H9 (cell line): ENCODE results near the gene PDZD4. TPM values are rescaled to one million over a fixed set of nuclear protein-coding genes. Genes with fewer than 3 reads are reported as not detected.

Experiments used
- DNase-seq: peaks from one replicate; pipeline ENCODE4 v3.0.0-alpha.2; 2017
- H2AFZ ChIP-seq: one replicate; pipeline ENCODE4 v1.6.1; 2013; ENCODE audit warnings: mild to moderate bottlenecking, low read length, control low read depth, moderate library complexity
- H2AK5ac ChIP-seq: 2 replicates; pipeline ENCODE4 v1.6.1; 2013; ENCODE audit warnings: low read length, control low read depth, mixed read lengths; ENCODE audit not compliant: insufficient read length
- H2BK120ac ChIP-seq: one replicate; pipeline ENCODE4 v1.6.1; 2013; ENCODE audit warnings: low read depth, mild to moderate bottlenecking, low read length, control low read depth, inconsistent platforms; ENCODE audit not compliant: poor library complexity, severe bottlenecking
- H2BK12ac ChIP-seq: 2 replicates; pipeline ENCODE4 v1.6.1; 2013; ENCODE audit warnings: low read length, control low read depth, mixed read lengths, low read depth; ENCODE audit not compliant: insufficient read length
- H2BK15ac ChIP-seq: 2 replicates; pipeline ENCODE4 v1.6.1; 2013; ENCODE audit warnings: low read depth, low read length, control low read depth
- H2BK20ac ChIP-seq: one replicate; pipeline ENCODE4 v1.6.1; 2013; ENCODE audit warnings: low read depth, mild to moderate bottlenecking, low read length, control low read depth, inconsistent platforms; ENCODE audit not compliant: poor library complexity, severe bottlenecking
- H2BK5ac ChIP-seq: 2 replicates; pipeline ENCODE4 v1.6.1; 2013; ENCODE audit warnings: low read length, control low read depth, mixed read lengths; ENCODE audit not compliant: insufficient read length
- H3K14ac ChIP-seq: 2 replicates; pipeline ENCODE4 v1.6.1; 2013; ENCODE audit warnings: low read length, control low read depth; ENCODE audit not compliant: insufficient read depth
- H3K18ac ChIP-seq: 2 replicates; pipeline ENCODE4 v1.6.1; 2013; ENCODE audit warnings: low read depth, mild to moderate bottlenecking, mixed read lengths, low read length, control low read depth; ENCODE audit not compliant: insufficient read length
- H3K23ac ChIP-seq: 2 replicates; pipeline ENCODE4 v1.6.1; 2013; ENCODE audit warnings: low read length, control low read depth, mixed read lengths, low read depth; ENCODE audit not compliant: insufficient read length
- H3K23me2 ChIP-seq: 2 replicates; pipeline ENCODE4 v1.6.1; 2013; ENCODE audit warnings: low read depth, mild to moderate bottlenecking, mixed read lengths, low read length, control low read depth; ENCODE audit not compliant: insufficient read length, poor library complexity, severe bottlenecking
- H3K27ac ChIP-seq: 2 replicates; pipeline ENCODE4 v1.5.1; 2013; ENCODE audit warnings: low read length, control low read depth, mixed read lengths, low read depth; ENCODE audit not compliant: insufficient read length
- H3K27me3 ChIP-seq: 2 replicates; pipeline ENCODE4 v1.6.1; 2013; ENCODE audit warnings: low read length, control low read depth, inconsistent platforms; ENCODE audit not compliant: insufficient read depth
- H3K4ac ChIP-seq: 2 replicates; pipeline ENCODE4 v1.6.1; 2013; ENCODE audit warnings: low read depth, mild to moderate bottlenecking, control low read depth, inconsistent platforms, low read length, moderate library complexity
- H3K4me1 ChIP-seq: 2 replicates; pipeline ENCODE4 v1.6.1; 2013; ENCODE audit warnings: low read length, control low read depth, inconsistent platforms; ENCODE audit not compliant: insufficient read depth
- H3K4me2 ChIP-seq: 2 replicates; pipeline ENCODE4 v1.6.1; 2013; ENCODE audit warnings: low read length, control low read depth, mixed read lengths; ENCODE audit not compliant: insufficient read length, insufficient read depth
- H3K56ac ChIP-seq: 2 replicates; pipeline ENCODE4 v1.6.1; 2013; ENCODE audit warnings: low read depth, mild to moderate bottlenecking, mixed read lengths, low read length, control low read depth; ENCODE audit not compliant: insufficient read length
- H3K79me1 ChIP-seq: 2 replicates; pipeline ENCODE4 v1.6.1; 2013; ENCODE audit warnings: low read depth, mild to moderate bottlenecking, moderate library complexity, low read length, control low read depth, inconsistent platforms; ENCODE audit not compliant: insufficient read depth, poor library complexity, severe bottlenecking
- H3K79me2 ChIP-seq: 2 replicates; pipeline ENCODE4 v1.6.1; 2013; ENCODE audit warnings: low read length, control low read depth, inconsistent platforms; ENCODE audit not compliant: insufficient read depth
- H3K9ac ChIP-seq: 2 replicates; pipeline ENCODE4 v1.6.1; 2013; ENCODE audit warnings: low read length, control low read depth, mixed read lengths; ENCODE audit not compliant: insufficient read length; ENCODE audit errors: extremely low read depth
- H3K9me3 ChIP-seq: one replicate; pipeline ENCODE4 v1.6.1; 2013; ENCODE audit warnings: low read depth, low read length, inconsistent platforms; ENCODE audit not compliant: control insufficient read depth
- H3T11ph ChIP-seq: one replicate; pipeline ENCODE4 v1.6.1; 2013; ENCODE audit warnings: mild to moderate bottlenecking, low read length, control low read depth, inconsistent platforms
- H4K20me1 ChIP-seq: one replicate; pipeline ENCODE4 v1.6.1; 2013; ENCODE audit not compliant: control insufficient read depth, insufficient read length, insufficient read depth
- H4K5ac ChIP-seq: 2 replicates; pipeline ENCODE4 v1.6.1; 2013; ENCODE audit warnings: low read depth, mild to moderate bottlenecking, mixed read lengths, low read length, control low read depth; ENCODE audit not compliant: insufficient read length
- H4K8ac ChIP-seq: replicated peaks from 2 replicates; pipeline ENCODE4 v1.6.1; 2013; ENCODE audit warnings: low read length, control low read depth, mixed read lengths, low read depth; ENCODE audit not compliant: insufficient read length
- H4K91ac ChIP-seq: 2 replicates; pipeline ENCODE4 v1.6.1; 2013; ENCODE audit warnings: low read depth, mild to moderate bottlenecking, moderate library complexity, mixed read lengths, low read length, control low read depth; ENCODE audit not compliant: insufficient read length
- H3K27ac Mint-ChIP-seq, 3 experiments: 2 replicates in 2 of 3; 3 replicates in 1 of 3; pipeline ENCODE4 v1.8.0; 2020 to 2021; ENCODE audit warnings: mixed read lengths in 3 of 3, mild to moderate bottlenecking in 1 of 3, moderate library complexity in 1 of 3
- H3K27me3 Mint-ChIP-seq: 2 replicates; pipeline ENCODE4 v1.8.0; 2021; ENCODE audit warnings: low read depth, mild to moderate bottlenecking, moderate library complexity, mixed read lengths
- H3K36me3 Mint-ChIP-seq, 3 experiments: 2 replicates in 2 of 3; 3 replicates in 1 of 3; pipeline ENCODE4 v1.8.0; 2020 to 2021; ENCODE audit warnings: low read depth in 3 of 3, mixed read lengths in 3 of 3; ENCODE audit not compliant: insufficient read depth in 1 of 3
- H3K4me1 Mint-ChIP-seq, 2 experiments: 2 replicates each; pipeline ENCODE4 v1.8.0; 2020; ENCODE audit warnings: mixed read lengths in 2 of 2
- H3K4me3 Mint-ChIP-seq, 2 experiments: 2 replicates in 1 of 2; 3 replicates in 1 of 2; pipeline ENCODE4 v1.8.0; 2020 to 2021; ENCODE audit warnings: mild to moderate bottlenecking in 2 of 2, mixed read lengths in 2 of 2, moderate library complexity in 1 of 2
- H3K9me3 Mint-ChIP-seq, 2 experiments: 2 replicates in 1 of 2; 3 replicates in 1 of 2; pipeline ENCODE4 v1.8.0; 2020; ENCODE audit warnings: mild to moderate bottlenecking in 2 of 2, mixed read lengths in 2 of 2, moderate library complexity in 1 of 2
- WGBS: extraction: QIAGEN DNeasy Blood & Tissue Kit; methylation state at CpG from one replicate; pipeline ENCODE4 v1.1.7; 2013; ENCODE audit warnings: missing lambda C conversion rate, low lambda C conversion rate, mixed read lengths; ENCODE audit not compliant: insufficient read length; ENCODE audit errors: extremely low coverage; 5-methylcytosine and 5-hydroxymethylcytosine counted together
- total RNA-seq: library from RNA; stranded (reverse); gene quantifications from 2 replicates; pipeline ENCODE4 v1.2.1, GENCODE V29; 2021
- TF ChIP-seq, protein P1 (sequence below): fragments of 200-600 bp; sonication (generic); conservative IDR thresholded peaks from 3 replicates; pipeline ENCODE4 v1.8.0; 2021; ENCODE audit warnings: antibody characterized with exemption, mild to moderate bottlenecking

Gene PDZD4
- total RNA-seq, 1 experiment from 2014 or later: 110 TPM

DNA sequence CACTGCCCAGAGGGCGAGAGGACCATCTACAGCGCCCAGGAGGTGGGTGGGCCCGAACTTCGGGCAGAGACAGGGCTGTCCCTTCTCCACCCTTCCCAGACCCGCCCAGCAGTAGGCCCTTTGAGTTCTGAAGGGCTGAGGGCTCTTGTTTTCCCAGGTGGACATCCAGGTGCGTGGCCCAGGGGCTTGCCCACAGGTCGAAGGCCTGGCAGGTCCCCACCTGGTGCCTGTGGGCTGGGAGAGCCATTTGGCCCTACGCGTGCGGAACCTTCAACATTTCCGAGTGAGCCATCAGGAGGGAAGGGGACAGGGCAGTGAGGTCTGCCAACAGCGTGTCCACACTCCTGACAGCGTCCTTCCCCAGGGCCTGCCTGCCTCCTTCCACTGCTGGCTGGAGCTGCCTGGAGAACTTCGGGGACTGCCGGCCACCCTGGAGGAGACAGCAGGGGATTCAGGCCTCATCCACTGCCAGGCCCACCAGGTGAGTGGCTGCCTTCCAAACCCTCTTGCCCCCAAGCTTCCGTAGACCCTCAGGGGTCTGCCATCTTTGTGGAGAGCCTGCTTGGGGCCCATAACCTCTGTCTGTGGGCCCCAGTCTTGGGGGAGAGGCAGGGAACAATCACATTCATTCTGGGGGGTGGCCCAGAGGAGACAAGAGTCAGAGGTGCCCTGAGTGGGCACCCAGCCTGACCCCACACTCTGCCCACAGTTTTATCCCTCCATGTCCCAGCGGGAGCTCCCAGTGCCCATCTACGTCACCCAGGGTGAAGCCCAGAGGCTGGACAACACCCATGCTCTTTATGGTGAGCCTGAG lies 59.5 kb downstream of the PDZD4 start:
- no peaks in the 10 kb centered on the region; a peak in 1 of 7 replicates for H3K36me3 Mint-ChIP-seq
- DNase-seq: peak; percentile 22
- Histone ChIP-seq H4K5ac (no peak overlapping the region), H3K79me1 (no peaks in the 10 kb centered on the region), H3K56ac (no peak overlapping the region), H3K27ac (no peak overlapping the region), H4K8ac (no peak overlapping the region), H2BK20ac (no peak overlapping the region), H3K9ac (no peak overlapping the region), H3K23me2 (no peaks in the 10 kb centered on the region), H4K20me1 (no peaks in the 10 kb centered on the region), H3K14ac (no peak overlapping the region), H3K4me1 (no peaks in the 10 kb centered on the region), H2AK5ac (no peak overlapping the region), H3K79me2 (no peaks in the 10 kb centered on the region), H3K18ac (no peak overlapping the region), H2BK15ac (no peak overlapping the region), H2BK120ac (no peak overlapping the region), H2BK12ac (no peak overlapping the region), H2BK5ac (no peak overlapping the region), H3K4me2 (no peak overlapping the region), H3K9me3 (no peaks in the 10 kb centered on the region), H3K23ac (no peak overlapping the region), H3K4ac (no peak overlapping the region), H3K27me3 (no peaks in the 10 kb centered on the region), H4K91ac (no peak overlapping the region), H2AFZ (no peak overlapping the region), H3T11ph (no peak overlapping the region)
- TF ChIP-seq, protein P1, sequence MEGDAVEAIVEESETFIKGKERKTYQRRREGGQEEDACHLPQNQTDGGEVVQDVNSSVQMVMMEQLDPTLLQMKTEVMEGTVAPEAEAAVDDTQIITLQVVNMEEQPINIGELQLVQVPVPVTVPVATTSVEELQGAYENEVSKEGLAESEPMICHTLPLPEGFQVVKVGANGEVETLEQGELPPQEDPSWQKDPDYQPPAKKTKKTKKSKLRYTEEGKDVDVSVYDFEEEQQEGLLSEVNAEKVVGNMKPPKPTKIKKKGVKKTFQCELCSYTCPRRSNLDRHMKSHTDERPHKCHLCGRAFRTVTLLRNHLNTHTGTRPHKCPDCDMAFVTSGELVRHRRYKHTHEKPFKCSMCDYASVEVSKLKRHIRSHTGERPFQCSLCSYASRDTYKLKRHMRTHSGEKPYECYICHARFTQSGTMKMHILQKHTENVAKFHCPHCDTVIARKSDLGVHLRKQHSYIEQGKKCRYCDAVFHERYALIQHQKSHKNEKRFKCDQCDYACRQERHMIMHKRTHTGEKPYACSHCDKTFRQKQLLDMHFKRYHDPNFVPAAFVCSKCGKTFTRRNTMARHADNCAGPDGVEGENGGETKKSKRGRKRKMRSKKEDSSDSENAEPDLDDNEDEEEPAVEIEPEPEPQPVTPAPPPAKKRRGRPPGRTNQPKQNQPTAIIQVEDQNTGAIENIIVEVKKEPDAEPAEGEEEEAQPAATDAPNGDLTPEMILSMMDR: no peak
- H3K9me3 Mint-ChIP-seq: peaks cover 26 to 55% of the 10 kb centered on the region in 2 experiments
- H3K4me3 Mint-ChIP-seq: no peak overlapping the region
- WGBS: no CpG with 5 or more reads among the region's 18 CpGs
- peaks cover 2 to 6% of the 10 kb centered on the region in 2 experiments; a peak in 3 of 4 replicates for H3K4me1 Mint-ChIP-seq
- H3K27ac Mint-ChIP-seq: no peak overlapping the region
- H3K27me3 Mint-ChIP-seq: 0 out of 2 replicates have a peak, but pooled peaks cover 4% of the 10 kb centered on the region
